ENCODE results near the gene SH3BGRL2.

SH3BGRL2 gene

GRCh38 chr6:79608334-79609224 lies 22.6 kb upstream of the SH3BGRL2 start:
- no peak overlapping the region for H3K4me3 ChIP-seq (ENCODE audit: low read depth, low read length)
- no peak for TF ChIP-seq CTCF (IDR thresholded peaks at IDR 0.05; ENCODE audit: low read depth, low read length)

- H3K4me3 ChIP-seq (ENCODE audit: low read depth, low read length): no peak overlapping the region
- TF ChIP-seq CTCF (IDR thresholded peaks at IDR 0.05; ENCODE audit: low read depth, low read length): no peak
These were observed 21.9 kb upstream of the SH3BGRL2 start for GRCh38 chr6:79609225-79609595.

GRCh38 chr6:79610306-79611009 lies 20.7 kb upstream of the SH3BGRL2 start:
- no peak for TF ChIP-seq CTCF (IDR thresholded peaks at IDR 0.05; ENCODE audit: low read depth, low read length)
- H3K4me3 ChIP-seq (ENCODE audit: low read depth, low read length): no peak overlapping the region

GRCh38 chr6:79612457-79612856 lies 18.7 kb upstream of the SH3BGRL2 start:
- no peak for TF ChIP-seq CTCF (IDR thresholded peaks at IDR 0.05; ENCODE audit: low read depth, low read length)
- H3K4me3 ChIP-seq (ENCODE audit: low read depth, low read length): no peak overlapping the region

- H3K4me3 ChIP-seq (ENCODE audit: low read depth, low read length): no peak overlapping the region
- no peak for TF ChIP-seq CTCF (IDR thresholded peaks at IDR 0.05; ENCODE audit: low read depth, low read length)
These were observed 18.2 kb upstream of the SH3BGRL2 start for GRCh38 chr6:79612918-79613317.

- H3K4me3 ChIP-seq (ENCODE audit: low read depth, low read length): no peak overlapping the region
- no peak for TF ChIP-seq CTCF (IDR thresholded peaks at IDR 0.05; ENCODE audit: low read depth, low read length)
These were observed 17.2 kb upstream of the SH3BGRL2 start for GRCh38 chr6:79613912-79614311.

All from WI38 (cell line).